Measurements from ENCODE around the gene PINK1. TPM values are rescaled to one million over a fixed set of nuclear protein-coding genes. Genes with fewer than 3 reads are reported as not detected.

Gene PINK1
- total RNA-seq, 1 donor from 2014 or later, result 25.0 TPM

DNA sequence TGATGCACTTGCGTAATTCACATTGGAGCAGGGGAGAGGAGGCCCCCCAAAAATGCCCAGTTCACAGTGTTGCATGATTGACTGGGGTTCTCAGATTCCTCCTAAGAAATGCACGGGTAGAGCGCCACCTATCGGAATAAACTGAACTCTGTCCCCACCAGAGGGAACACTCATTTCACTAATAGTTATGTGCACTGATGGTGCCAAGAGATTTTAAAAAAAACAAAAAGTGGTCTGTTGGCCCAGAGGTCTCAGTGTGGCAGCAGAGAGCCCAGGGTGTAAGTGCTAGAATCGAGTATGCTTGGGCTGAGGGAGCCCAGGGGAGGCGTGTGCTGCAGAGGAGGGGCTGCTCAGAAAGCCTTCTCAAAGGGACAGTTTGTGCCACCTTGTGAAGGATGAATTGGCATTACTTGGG, 6.9 kb downstream of the PINK1 start:
- Mint-ChIP-seq H3K9me3 (ENCODE audit: low read depth) (no peaks in the 10 kb centered on the region), H3K27ac (no peak overlapping the region), H3K4me1 (ENCODE audit: low read depth) (no peaks in the 10 kb centered on the region), H3K36me3 (ENCODE audit: insufficient read depth) (peaks cover 15% of the 10 kb centered on the region), H3K27me3 (no peaks in the 10 kb centered on the region), H3K4me3 (ENCODE audit: low read depth) (no peak overlapping the region)
- DNase-seq (ENCODE audit: low spot score, unreplicated experiment), result peak; percentile 38
- TF ChIP-seq CTCF (IDR thresholded peaks at IDR 0.05; ENCODE audit: unreplicated experiment), result peak; percentile 84

GRCh38 chr1:20641975-20642374, 8.7 kb downstream of the PINK1 start:
- no peaks in the 10 kb centered on the region for H3K9me3 Mint-ChIP-seq (ENCODE audit: low read depth)
- H3K4me3 Mint-ChIP-seq (ENCODE audit: low read depth), result no peak overlapping the region
- no peak for TF ChIP-seq CTCF (IDR thresholded peaks at IDR 0.05; ENCODE audit: unreplicated experiment)
- no peak overlapping the region for H3K27ac Mint-ChIP-seq
- no peak for DNase-seq (ENCODE audit: low spot score, unreplicated experiment)
- H3K4me1 Mint-ChIP-seq (ENCODE audit: low read depth), result no peaks in the 10 kb centered on the region
- H3K36me3 Mint-ChIP-seq (ENCODE audit: insufficient read depth), result peaks cover 15% of the 10 kb centered on the region
- H3K27me3 Mint-ChIP-seq, result no peaks in the 10 kb centered on the region

- TF ChIP-seq CTCF (IDR thresholded peaks at IDR 0.05; ENCODE audit: unreplicated experiment), result no peak
- Mint-ChIP-seq H3K36me3 (ENCODE audit: insufficient read depth) (peaks cover 15% of the 10 kb centered on the region), H3K9me3 (ENCODE audit: low read depth) (no peaks in the 10 kb centered on the region), H3K27ac (no peak overlapping the region), H3K27me3 (no peaks in the 10 kb centered on the region), H3K4me1 (ENCODE audit: low read depth) (no peaks in the 10 kb centered on the region), H3K4me3 (ENCODE audit: low read depth) (no peak overlapping the region)
- no peak for DNase-seq (ENCODE audit: low spot score, unreplicated experiment)
Measured at GRCh38 chr1:20643080-20643479, 9.8 kb downstream of the PINK1 start.

- H3K27me3 Mint-ChIP-seq, result no peaks in the 10 kb centered on the region
- no peaks in the 10 kb centered on the region for H3K4me1 Mint-ChIP-seq (ENCODE audit: low read depth)
- peaks cover 18% of the 10 kb centered on the region for H3K36me3 Mint-ChIP-seq (ENCODE audit: insufficient read depth)
- DNase-seq (ENCODE audit: low spot score, unreplicated experiment), result no peak
- no peaks in the 10 kb centered on the region for H3K9me3 Mint-ChIP-seq (ENCODE audit: low read depth)
- H3K27ac Mint-ChIP-seq, result no peak overlapping the region
- H3K4me3 Mint-ChIP-seq (ENCODE audit: low read depth), result no peak overlapping the region
- no peak for TF ChIP-seq CTCF (IDR thresholded peaks at IDR 0.05; ENCODE audit: unreplicated experiment)
Measured at GRCh38 chr1:20644416-20644815, 11.2 kb downstream of the PINK1 start.

DNA sequence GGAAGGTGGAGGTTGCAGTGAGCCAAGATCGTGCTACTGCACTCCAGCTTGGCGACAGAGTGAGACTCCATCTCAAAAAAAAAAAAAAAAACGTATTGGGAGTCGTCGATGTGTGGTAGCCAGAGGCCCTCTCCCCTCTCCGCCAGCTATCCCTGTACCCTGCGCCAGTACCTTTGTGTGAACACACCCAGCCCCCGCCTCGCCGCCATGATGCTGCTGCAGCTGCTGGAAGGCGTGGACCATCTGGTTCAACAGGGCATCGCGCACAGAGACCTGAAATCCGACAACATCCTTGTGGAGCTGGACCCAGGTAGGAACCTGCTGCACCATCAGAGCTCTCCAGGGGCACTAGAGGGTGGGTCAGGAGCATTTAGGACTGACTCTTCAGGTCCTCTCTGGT, 12.2 kb downstream of the PINK1 start:
- Mint-ChIP-seq H3K4me1 (ENCODE audit: low read depth) (no peaks in the 10 kb centered on the region), H3K4me3 (ENCODE audit: low read depth) (no peak overlapping the region), H3K9me3 (ENCODE audit: low read depth) (no peaks in the 10 kb centered on the region), H3K27ac (no peak overlapping the region), H3K27me3 (no peaks in the 10 kb centered on the region), H3K36me3 (ENCODE audit: insufficient read depth) (peaks cover 15% of the 10 kb centered on the region)
- no peak for DNase-seq (ENCODE audit: low spot score, unreplicated experiment)
- TF ChIP-seq CTCF (IDR thresholded peaks at IDR 0.05; ENCODE audit: unreplicated experiment), result no peak
